DMS153 treated with DMSO at 0.1 percent for 48 hours (cell line): ENCODE data around the gene ZNF223.
A peak's percentile ranks its signal among the peaks of the same experiment; 100 is the strongest.

ENCODE experiments used
- DNase-seq: peaks from one replicate; lab custom pipeline; 2025; ENCODE audit not compliant: unreplicated experiment; lab: John Stamatoyannopoulos, UW

Gene ZNF223

GRCh38 chr19:44051650-44052402 lies at the start of gene ZNF223:
ZNF223 (plus strand) TSS chr19:44052036; CDS start chr19:44055177, 3,141 bp downstream.
- DNase-seq: peak; percentile 98

- no peak for DNase-seq
Observed at GRCh38 chr19:44002212-44002565, 49.6 kb upstream of the ZNF223 start.

GRCh38 chr19:44002566-44003460 lies 49.0 kb upstream of the ZNF223 start, which contains the start of gene ZNF230:
ZNF230 (plus strand) TSS chr19:44002957; CDS start chr19:44007079, 4,122 bp downstream.
- peak; percentile 91 for DNase-seq

GRCh38 chr19:44003461-44004009 lies 48.3 kb upstream of the ZNF223 start:
- no peak for DNase-seq

- no peak for DNase-seq
Observed at GRCh38 chr19:44005973-44006372, 45.9 kb upstream of the ZNF223 start.

GRCh38 chr19:44007473-44007872 lies 44.4 kb upstream of the ZNF223 start:
- DNase-seq: no peak

GRCh38 chr19:44010468-44010867 lies 41.4 kb upstream of the ZNF223 start:
- DNase-seq: no peak

- DNase-seq: no peak
Observed at GRCh38 chr19:44019498-44019897, 32.3 kb upstream of the ZNF223 start.

GRCh38 chr19:44021221-44021620 lies 30.6 kb upstream of the ZNF223 start:
- no peak for DNase-seq

- no peak for DNase-seq
Observed at GRCh38 chr19:44024900-44025216, 27.0 kb upstream of the ZNF223 start.

GRCh38 chr19:44025217-44025936 lies 26.5 kb upstream of the ZNF223 start, which contains the start of gene ZNF222:
ZNF222 (plus strand) TSS chr19:44025379; CDS start chr19:44025437, 58 bp downstream.
- DNase-seq: peak; percentile 32

- DNase-seq: no peak
Observed at GRCh38 chr19:44026622-44027021, 25.2 kb upstream of the ZNF223 start.

- no peak for DNase-seq
Observed at GRCh38 chr19:44032001-44032610, 19.7 kb upstream of the ZNF223 start.

GRCh38 chr19:44042147-44042546 lies 9.7 kb upstream of the ZNF223 start:
- DNase-seq: no peak

- DNase-seq: peak; percentile 18
Observed at GRCh38 chr19:44050740-44051649, 841 bp upstream of the ZNF223 start.

- no peak for DNase-seq
Observed at GRCh38 chr19:44055870-44056269, 4.0 kb downstream of the ZNF223 start.

- no peak for DNase-seq
Observed at GRCh38 chr19:44059229-44059628, 7.4 kb downstream of the ZNF223 start.

- no peak for DNase-seq
Observed at GRCh38 chr19:44061038-44061437, 9.2 kb downstream of the ZNF223 start.

GRCh38 chr19:44066305-44066704 lies 14.5 kb downstream of the ZNF223 start:
- no peak for DNase-seq

GRCh38 chr19:44069415-44069814 lies 17.6 kb downstream of the ZNF223 start:
- DNase-seq: no peak
